HK-2 (cell line): ENCODE measurements around the gene DDX3X.
"Not testable (repeated sequence)": the region's sequence is repeated elsewhere in the genome, so short reads cannot be mapped to it uniquely, and the experiment has no call there.

Experiments
- DNase-seq: peaks from one replicate; pipeline ENCODE4 v3.0.0-alpha.2; 2018; ENCODE audit not compliant: unreplicated experiment

Gene DDX3X

DNA sequence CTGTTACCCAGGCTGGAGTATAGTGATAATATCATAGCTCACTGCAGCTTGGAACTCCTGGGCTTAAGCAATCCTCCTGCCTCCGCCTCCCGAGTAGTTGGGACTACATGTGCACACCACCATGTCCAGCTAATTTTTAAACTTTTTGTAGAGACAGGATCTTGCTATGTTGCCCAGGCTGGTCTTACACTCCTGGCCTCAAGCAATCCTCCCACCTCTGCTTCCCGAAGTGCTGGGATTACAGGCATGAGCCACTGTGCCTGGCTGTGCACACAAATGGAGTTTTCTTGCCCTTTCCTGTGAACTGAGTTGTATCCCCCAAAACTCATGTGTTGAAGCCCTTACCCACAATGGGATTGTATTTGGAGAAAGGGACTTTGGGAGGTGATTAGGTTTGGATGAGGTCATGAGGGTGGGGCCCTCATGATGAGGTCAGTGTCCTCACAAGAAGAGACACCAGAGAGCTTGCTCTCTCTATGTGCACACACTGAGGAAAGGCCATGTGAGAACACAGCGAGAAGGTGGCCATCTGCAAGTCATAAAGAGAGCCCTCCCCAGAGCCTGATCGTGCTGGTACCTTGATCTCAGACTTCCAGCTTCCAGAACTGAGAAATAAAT, 40.1 kb downstream of the DDX3X start:
- no peak for DNase-seq

DNA sequence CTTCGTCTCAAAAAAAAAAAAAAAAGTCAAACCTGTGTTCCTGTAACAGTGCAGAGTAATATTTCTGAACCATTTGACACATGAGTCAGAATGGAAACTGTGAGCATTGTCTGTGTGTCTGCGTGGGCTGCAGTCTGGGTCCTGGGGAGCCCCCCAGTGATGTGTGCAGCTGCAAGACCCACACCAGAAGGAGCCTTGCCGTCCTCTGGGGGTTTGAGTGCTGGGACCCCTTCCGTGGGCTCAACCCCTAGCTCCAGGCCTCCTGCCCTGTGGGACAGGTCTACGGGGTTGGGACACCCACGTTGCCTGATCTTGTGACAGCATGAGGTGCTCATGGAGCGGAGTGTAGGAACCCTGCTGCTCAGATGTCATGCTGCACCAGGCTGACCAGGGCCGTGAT, 43.7 kb downstream of the DDX3X start:
- no peak for DNase-seq

DNA sequence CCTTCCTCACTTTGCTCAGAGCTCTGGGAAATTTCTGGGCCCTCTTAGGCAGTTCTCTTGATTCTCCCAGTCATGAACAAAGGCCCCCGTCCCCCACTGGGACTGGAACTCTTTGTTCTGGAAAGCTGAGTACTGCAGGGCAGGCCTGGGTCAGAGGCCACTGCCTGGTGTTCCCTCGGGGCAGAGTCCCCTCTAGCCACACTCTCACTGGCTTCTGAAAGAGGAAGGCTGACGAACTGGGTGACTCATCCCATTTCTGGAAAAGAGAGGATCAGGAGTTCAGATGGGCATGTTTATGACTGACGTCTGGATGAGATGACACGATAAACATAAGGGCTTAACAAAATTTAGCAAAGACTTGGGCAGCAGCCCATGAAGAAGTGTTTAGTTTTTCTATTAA, 47.7 kb downstream of the DDX3X start:
- peak; percentile 55 for DNase-seq

DNA sequence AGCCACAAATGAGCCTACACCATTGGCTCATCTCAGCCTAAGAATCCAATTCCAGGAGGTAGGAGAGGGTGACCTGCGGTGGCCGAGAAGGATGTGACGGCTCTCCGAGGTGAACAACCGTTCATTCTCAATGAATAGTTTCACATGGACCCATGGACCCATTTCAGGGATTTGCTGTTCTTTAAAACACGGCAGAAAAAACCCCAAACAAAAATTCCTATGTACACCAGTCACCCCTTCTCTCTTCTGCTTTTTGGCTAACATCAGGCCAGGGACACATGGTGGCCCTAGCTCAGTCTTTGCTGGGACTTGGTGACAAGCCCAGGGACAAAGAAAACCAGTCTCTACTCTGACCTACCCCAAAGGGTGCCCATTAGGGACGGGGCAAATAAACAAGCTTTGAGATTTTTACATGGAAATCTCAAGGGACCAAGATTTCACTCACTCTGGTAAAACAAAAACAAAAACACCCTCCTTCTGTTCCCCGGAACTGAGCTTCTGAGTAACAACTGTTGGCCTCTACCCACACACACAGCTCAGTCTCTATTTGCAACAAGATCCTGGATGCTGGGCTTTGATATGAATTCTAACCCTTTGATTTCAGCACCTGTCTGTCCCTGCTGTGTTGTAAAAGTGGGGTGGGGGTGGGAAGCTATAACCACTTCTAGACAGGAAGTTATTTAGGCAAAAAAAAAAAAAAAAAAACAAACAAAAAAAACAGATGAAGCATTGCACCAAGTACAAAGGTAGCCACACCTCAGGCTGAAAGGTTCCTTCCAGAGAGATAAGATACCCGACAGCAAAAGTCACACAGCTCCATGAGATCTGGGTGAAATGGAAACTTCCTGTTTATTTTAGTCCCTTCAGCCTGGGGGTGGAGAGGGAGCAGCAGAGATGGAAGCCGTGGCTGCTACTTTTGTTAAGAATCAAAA, 49.0 kb downstream of the DDX3X start:
- DNase-seq, result no peak

DNA sequence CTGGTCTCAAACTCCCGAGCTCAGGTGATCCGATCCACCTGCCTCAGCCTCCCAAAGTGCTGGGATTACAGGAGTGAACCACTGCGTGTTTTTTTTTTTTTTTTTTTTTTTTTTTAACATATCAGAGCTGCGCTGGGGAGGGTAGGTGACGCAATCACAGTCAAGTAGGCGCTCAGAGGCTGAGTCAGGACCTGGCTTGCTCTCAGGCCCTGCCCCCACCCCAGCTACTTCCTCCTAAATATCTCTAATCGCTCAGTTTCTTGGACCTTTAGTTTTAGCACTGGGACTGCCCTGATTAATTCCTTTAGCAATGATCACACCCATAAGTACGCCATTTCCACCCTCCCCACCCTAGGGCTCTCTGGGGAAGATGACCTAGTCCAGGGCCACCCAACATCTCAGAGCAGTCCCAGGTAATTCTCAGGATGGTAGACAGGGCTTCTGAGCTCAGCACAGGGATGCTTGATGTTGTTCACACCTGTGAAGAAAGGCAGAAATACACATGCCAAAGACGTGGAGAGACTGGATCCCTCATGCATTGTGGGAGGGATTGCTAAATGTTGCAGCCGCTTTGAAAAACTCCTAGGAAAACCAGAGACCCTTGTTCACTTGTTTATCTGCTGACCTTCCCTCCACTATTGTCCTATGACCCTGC, 50.2 kb downstream of the DDX3X start:
- DNase-seq, result peak; percentile 64

DNA sequence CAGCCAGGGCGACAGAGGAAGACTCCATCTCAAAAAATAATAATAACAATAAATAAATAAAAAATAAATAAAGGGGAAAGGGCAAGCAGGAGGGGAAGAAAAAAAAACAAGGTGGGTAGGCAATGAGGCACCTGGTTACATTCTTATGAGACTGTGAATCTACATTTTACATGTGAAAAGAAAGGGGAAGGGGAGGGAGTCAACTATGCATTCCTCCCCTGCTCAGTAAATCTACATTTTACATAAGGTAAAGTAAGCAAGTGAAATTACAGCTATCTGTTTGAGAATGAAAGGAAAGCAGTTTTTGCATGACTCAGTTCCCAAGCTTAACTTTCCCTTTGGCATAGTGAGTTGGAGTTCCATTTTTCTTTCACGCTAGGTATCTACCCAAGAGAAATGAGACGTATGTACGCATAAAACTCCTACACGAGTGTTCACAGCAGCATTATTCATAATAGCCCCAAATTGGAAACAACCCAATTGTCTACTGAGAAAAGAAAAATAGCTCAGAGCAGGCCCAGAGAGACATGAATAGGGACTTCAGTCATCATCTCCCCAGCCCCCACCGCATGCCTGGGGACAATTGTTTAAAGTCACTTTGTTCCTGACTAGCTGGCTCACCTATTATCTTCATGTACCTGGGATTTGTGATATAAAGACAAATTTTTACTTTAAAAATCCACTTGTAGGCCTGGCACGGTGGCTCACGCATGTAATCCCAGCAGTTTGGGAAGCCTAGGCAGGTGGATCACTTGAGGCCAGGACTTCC, 52.4 kb downstream of the DDX3X start:
- no peak for DNase-seq

DNA sequence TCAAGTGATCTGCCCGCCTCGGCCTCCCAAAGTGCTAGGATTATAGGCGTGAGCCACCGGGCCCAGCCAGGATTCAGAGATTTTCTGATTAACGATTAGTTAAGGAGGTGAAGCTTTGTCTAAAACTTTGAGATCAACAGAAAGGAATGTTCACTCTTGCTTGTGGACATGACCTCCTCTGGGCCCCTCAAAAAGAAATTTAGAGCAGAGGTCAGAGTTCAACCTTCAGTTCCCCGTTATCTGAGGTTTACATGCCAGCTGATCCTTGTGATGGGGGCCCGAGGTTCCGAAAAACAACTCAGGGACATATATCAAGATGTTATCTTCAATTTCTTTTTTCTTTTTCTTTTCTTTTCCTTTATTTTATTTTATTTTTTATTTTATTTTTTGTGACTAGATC, 54.6 kb downstream of the DDX3X start:
- no peak for DNase-seq

DNA sequence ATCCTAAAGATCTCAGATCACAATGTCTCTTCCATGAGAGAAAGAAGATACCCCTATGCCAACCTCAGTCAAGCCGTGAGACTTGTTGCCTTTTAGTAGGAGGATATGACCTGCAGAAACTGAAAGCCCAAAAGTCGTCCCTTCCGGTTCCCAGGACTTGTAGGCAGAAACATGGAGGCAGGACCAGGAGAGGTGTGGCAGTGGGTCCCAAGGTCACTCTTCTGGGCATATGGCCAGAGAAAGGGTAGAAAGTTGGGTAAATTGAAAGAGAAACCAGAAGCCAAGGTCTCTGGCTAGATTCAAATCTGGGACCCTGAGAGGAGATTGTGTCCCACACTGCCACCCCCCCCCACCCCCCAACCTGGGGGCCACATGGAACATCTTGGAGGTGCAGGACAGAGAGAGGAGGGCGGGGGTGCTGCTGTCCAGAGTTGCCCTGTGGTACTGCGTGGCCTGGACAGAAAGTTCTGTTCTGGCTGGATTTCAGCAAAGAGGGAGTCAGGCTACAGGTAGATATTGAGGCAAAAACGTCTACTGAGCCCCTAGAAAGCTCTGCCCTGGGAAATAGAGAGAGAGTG, 55.4 kb downstream of the DDX3X start:
- DNase-seq, result no peak

DNA sequence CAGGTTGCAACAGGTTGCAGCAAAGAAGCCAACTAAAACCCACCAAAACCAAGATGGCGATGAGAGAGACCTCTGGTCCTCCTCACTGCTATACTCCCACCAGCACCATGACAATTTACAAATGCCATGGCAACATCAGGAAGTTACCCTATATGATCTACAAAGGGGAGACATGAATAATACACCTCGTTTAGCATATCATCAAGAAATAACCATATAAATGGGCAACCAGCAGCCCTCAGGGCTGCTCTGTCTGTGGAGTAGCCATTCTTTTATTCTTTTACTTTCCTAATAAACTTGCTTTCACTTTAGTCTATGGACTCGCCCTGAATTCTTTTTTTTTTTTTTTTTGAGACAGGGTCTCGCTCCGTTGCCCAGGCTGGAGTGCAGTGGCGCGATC, 56.6 kb downstream of the DDX3X start:
- not testable (repeated sequence) for DNase-seq

DNA sequence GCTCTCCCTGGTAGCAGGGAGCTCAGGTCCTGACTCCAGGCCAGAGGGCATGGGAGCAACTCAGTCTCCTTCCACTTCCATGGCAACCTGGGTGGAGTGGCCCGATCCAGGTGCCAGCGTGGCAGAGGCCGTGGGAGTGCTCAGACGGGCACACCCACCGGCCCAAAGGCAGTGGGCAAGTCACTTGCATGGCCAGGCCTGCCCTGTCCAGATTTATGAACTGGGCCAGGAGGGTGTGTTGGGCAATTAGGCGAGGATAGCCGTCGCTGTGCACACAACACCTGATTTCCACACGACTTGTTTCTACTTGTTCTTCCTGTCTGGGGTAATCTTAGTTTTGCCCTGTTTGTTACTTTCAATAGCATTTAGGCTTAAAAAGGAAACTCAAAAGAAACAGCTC, 57.6 kb downstream of the DDX3X start:
- DNase-seq, result no peak

DNA sequence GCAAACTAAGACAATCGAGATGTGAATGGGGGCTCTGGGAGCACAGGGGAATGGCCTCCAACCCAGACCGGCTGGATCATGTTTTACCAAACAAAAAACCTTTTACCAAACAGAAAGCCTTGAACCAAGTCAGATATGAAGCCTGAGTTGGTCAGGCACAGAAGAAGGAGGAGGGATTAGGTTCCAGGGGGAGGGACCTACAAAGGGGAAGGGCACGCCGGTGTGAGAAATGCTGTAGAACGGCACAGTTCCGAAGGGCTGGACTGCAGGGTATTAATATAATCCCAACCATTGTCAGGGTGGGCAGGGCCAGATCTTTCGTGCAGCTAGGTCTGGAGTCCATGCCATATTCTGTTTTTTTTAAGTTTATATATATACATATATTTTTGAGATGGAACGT, 60.3 kb downstream of the DDX3X start:
- no peak for DNase-seq

DNA sequence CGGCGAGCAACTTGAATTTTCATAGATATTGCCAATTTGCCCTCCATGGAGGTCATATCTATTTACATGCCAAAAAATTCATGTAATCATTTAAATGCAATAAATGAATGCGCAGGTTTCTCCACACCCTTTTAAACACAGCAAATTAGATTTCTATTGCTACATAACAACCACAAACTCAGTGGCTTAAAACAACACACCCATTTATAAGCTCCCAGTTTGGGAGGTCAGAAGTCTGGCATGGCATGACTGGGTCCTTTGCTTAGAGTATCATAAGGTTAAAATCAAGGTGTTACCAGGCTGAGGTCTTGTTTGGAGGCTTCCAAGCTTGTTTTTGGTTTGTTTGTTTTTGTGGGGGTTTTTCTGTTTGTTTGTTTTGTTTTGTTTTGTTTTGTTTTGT, 63.3 kb downstream of the DDX3X start:
- DNase-seq, result no peak

DNA sequence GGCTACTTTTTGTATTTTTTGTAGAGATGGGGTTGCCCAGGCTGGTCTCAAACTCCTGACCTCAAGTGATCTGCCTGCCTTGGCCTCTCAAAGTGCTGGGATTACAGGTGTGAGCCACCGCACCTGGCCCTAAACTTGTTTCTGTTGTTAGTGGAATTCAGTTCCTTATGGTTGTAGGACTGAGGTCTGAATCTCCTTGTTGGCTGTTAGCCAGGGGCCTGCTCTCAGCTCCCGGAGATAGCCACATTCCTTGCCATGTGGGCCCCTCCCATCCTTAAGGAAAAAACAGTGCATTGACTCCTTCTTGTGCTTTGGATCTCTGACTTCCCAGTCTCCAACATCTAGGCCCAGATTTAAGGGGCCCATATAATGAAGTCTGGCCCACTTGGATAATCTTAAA, 63.8 kb downstream of the DDX3X start:
- DNase-seq, result no peak

DNA sequence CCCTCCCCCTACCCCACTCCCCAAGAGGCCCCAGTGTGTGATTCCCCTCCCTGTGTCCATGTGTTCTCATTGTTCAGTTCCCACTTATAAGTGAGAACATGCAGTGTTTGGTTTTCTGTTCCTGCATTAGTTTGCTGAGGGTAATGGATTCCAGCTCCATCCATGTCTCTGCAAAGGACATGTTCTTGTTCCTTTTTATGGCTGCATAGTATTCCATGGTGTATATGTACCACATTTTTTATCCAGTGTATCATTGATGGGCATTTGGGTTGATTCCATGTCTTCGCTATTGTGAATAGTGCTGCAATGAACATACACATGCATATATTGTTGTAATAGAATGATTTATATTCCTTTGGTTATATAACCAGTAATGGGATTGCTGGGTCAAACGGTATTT, 68.6 kb downstream of the DDX3X start:
- DNase-seq, result not testable (repeated sequence)

DNA sequence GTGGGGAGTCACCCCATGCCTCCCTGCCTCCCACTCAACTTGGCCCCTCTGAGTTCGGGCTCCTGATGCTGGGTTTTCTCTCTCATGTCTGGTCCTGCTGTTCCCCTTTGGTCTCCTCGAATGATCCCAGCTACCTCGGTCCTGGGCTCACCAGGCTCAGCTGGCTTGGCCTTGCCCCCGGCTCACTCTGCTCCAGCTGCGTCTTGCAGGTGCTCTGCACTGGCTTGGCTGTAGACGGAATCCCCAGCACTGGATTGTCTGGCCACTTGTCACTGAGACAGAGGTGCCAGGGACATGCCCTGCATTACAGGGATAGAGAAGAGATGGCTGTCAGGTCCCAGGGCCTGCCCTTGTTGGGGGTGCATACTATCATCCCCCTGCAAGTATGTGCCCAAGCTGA, 71.6 kb downstream of the DDX3X start:
- DNase-seq, result no peak

DNA sequence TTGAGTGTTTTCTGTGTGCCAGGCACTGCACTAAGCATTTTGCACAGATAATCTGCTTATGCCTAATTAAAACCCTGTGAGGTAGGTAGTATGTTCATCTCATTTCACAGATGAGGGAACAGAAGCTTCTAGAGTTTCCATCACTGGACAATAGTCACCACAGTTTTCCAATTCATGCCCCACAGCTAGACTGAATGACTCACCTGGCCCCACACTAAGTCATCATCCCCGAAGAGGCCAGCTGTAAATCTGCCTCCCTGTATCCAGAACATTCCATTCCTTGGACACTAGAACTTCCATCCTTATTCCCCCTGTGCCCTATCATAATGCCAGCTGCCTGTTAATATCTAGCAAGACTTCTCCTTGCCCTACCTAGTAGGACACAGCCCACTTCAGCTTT, 72.2 kb downstream of the DDX3X start:
- DNase-seq, result no peak

DNA sequence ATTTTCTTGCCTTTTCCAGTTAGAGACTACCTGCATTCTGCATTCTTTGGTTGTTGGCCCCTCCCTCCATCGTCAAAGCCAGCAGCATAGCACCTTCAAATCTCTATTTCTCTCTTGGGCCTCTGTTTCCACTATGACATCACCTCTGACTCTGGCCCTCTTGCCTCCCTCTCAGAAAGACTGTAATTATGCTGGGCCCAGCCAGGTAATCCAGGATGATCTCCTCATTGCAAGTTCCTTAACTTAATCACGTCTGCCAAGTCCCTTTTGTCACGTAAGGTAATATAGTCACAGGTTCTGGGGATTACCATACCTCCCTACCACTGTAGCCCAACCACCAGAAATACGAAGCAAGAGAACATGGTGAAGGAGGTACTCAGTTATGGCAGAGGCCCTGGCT, 73.9 kb downstream of the DDX3X start:
- DNase-seq, result no peak

DNA sequence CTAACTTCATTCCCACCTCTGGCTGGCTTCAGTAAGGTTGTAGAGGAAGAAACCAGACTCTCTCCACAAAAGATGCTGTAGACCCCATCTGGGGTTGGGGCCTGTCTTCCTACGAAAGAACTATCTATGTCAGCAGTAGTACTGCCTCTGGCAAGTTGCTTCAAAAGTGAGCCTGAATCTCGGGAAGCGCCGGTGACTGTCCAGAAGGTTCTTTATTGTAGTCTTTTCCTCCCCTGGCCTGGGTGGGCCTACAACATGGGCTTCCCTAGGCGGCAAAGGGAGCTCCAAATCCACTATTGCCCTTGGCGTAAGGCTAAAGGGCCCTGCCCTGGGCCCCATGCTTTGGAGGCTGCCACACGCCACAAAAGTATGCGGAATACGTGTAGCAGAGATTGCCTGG, 74.6 kb downstream of the DDX3X start:
- no peak for DNase-seq

DNA sequence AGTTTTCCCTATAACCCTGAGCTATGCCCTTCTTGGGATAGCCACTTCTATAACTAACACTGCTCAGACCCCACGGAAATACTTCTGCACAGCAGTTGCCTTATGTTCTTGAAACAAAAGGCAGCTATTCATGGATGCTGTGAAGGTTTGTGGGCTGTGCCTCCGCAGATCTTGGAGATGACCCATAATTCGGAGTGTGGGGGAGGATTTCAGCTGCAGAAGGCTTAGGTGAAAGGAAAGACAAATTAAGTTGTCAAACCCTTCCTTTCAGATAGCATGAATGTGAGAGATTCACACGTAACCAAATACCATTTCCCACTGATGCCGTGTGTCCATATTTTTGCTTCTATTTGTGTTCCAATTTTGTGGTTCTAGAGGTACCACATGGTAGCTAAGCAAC, 75.0 kb downstream of the DDX3X start:
- no peak for DNase-seq

DNA sequence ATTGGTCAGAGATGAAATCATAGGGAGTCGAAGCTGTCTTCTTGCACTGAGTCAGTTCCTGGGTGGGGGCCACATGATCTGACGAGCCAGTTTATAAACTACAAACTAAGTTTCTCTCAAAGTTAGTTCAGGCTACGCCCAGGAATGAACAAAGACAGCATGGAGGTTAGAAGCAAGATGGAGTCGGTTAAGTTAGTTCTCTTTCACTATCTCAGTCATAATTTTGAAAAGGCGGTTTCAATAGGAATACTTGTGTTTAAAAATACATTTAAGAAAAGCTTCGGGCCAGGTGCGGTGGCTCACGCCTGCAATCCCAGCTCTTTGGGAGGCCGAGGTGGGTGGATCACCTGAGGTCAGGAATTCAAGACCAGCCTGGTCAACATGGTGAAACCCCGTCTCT, 77.3 kb downstream of the DDX3X start:
- not testable (repeated sequence) for DNase-seq

DNA sequence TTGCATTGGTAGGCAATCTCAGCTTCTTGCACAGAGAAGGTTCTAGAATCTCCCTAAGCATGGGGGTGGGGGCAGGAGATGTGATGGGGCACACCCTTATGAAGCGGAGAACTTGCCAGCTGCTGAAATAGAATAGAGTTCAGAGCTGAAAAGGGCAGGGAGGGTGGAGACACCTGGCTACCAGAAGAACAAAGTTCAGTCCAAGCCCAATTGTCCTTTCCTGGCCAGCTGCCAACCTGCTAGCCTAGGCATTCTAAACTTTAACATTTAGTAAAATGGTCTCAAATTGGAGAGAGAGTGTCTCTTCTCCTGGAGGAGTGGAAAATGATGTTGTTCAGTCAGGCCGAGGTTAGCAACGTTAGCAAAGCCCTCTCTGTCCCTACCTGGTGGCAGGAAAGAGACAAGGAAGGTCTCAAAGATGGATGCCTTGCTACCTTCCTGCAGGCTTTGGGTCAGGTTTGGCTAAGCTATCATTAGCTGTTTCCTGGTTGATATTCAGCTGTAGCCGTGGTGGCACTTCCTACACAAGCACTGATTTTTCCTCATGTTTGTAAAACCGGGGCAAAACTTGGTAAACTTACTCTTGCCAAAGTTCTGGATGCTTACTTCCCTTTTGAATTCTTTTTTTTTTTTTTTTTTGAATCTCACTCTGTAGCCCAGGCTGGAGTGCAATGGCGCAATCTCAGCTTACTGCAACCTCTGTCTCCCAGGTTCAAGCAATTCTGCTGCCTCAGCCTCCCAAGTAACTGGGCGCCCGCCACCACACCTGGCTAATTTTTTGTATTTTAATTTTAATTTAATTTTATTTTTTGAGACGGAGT, 78.5 kb downstream of the DDX3X start:
- no peak for DNase-seq
